Measurements from ENCODE around the gene MVB12B. TPM values are rescaled to one million over a fixed set of nuclear protein-coding genes. Genes with fewer than 3 reads are reported as not detected.

Gene MVB12B
- total RNA-seq, 1 experiment from 2014 or later: 5.7 TPM

DNA sequence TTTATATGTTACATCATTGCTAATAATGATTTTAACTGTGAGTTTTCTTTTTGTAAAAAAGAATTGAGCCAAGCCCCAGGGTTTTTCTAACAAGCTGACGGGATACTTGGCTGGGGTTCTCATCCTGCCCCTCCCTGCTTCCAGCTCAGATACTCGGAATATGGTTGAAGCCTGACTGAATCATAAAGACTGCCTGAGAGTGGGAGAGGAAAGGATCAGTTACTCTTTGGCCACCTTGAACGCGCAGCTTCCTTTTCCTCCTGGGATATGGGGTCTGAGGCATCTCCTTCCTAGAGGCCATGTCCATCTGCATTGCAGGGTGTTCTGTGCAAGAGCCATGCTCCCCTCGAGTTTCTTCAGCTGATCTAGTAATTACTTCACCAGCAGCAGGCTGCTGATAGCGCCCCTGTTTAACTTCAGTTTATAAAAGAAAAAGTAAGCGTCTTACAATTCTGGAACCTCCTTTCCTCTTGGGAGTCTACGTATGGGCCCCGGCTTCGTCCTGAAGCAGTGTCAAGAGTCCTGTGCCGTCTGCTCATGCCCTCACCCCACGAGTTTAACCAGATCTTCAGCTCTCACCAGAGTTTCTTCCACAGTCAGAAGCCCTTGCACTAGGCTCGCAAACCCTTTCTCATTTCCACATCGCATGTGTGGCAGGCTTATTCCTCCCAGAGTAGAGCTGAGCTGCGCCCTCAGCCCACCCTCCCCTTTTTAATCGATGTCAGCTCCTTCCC is 130.0 kb downstream of the MVB12B start (continued):
- TF ChIP-seq CREB1 (CRISPR knock-in tag; IDR thresholded peaks at IDR 0.05) (no peak), ZNF232 (CRISPR knock-in tag; IDR thresholded peaks at IDR 0.05) (no peak)
- TF ChIP-seq, protein P1, sequence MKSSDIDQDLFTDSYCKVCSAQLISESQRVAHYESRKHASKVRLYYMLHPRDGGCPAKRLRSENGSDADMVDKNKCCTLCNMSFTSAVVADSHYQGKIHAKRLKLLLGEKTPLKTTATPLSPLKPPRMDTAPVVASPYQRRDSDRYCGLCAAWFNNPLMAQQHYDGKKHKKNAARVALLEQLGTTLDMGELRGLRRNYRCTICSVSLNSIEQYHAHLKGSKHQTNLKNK (CRISPR knock-in tag; IDR thresholded peaks at IDR 0.05): no peak

DNA sequence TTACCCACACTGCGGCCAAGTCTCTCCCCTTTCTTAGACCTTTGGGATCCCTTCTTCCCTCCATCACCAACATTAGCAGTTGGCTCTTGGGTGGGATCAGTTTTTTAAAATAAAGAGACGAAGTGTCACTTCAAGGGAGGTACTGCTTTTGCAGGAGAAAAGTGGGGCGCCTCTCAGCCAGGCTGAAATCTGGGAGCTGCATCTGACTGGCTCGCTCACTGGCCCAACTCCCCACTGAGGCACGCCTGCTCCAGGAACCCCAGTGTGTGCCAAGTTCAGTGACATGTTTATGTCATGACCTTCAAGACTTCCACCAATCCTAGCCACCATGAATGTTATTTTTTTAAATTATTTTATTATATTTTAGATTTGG is 130.5 kb downstream of the MVB12B start:
- DNase-seq (ENCODE audit: low spot score) (no peak), ATAC-seq (no peak)
- H3K27me3 Mint-ChIP-seq (ENCODE audit: low read depth): no peaks in the 10 kb centered on the region
- no peaks in the 10 kb centered on the region for H3K36me3 Mint-ChIP-seq
- ChIA-PET CTCF (interaction anchor here (0.6 to 1.8 kb wide), 3 partner anchors 25 to 59 kb away, joined by 3 to 11 read pairs (median 9); no protein-coding TSS in a partner anchor), POLR2A (no interaction called here)
- TF ChIP-seq EMX1 (CRISPR knock-in tag; IDR thresholded peaks at IDR 0.05) (no peak), NR3C1 (CRISPR knock-in tag; conservative IDR thresholded peaks at IDR 0.05; ENCODE audit: low read depth) (no peak), JAZF1 (CRISPR knock-in tag; IDR thresholded peaks at IDR 0.05) (no peak), ZNF121 (CRISPR knock-in tag; IDR thresholded peaks at IDR 0.05) (no peak), PRRX2 (CRISPR knock-in tag; IDR thresholded peaks at IDR 0.05) (no peak), GRHL2 (CRISPR knock-in tag; IDR thresholded peaks at IDR 0.05; ENCODE audit: insufficient replicate concordance, severe bottlenecking) (no peak), ETV6 (CRISPR knock-in tag; IDR thresholded peaks at IDR 0.05) (no peak), TEAD1 (CRISPR knock-in tag; IDR thresholded peaks at IDR 0.05) (no peak), ZNF263 (CRISPR knock-in tag; IDR thresholded peaks at IDR 0.05; ENCODE audit: low read depth) (no peak), GABPB1 (CRISPR knock-in tag; IDR thresholded peaks at IDR 0.05) (no peak), IRF2 (CRISPR knock-in tag; IDR thresholded peaks at IDR 0.05; ENCODE audit: borderline replicate concordance, low read depth) (no peak), ZNF317 (CRISPR knock-in tag; IDR thresholded peaks at IDR 0.05; ENCODE audit: borderline replicate concordance, low read depth) (no peak)
- TF ChIP-seq, protein P2, sequence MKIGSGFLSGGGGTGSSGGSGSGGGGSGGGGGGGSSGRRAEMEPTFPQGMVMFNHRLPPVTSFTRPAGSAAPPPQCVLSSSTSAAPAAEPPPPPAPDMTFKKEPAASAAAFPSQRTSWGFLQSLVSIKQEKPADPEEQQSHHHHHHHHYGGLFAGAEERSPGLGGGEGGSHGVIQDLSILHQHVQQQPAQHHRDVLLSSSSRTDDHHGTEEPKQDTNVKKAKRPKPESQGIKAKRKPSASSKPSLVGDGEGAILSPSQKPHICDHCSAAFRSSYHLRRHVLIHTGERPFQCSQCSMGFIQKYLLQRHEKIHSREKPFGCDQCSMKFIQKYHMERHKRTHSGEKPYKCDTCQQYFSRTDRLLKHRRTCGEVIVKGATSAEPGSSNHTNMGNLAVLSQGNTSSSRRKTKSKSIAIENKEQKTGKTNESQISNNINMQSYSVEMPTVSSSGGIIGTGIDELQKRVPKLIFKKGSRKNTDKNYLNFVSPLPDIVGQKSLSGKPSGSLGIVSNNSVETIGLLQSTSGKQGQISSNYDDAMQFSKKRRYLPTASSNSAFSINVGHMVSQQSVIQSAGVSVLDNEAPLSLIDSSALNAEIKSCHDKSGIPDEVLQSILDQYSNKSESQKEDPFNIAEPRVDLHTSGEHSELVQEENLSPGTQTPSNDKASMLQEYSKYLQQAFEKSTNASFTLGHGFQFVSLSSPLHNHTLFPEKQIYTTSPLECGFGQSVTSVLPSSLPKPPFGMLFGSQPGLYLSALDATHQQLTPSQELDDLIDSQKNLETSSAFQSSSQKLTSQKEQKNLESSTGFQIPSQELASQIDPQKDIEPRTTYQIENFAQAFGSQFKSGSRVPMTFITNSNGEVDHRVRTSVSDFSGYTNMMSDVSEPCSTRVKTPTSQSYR (CRISPR knock-in tag; IDR thresholded peaks at IDR 0.05): no peak
- H3K4me3 Mint-ChIP-seq: no peak overlapping the region
- no peak overlapping the region for H3K27ac Mint-ChIP-seq
- H3K4me1 Mint-ChIP-seq: peaks cover 13% of the 10 kb centered on the region
- no peaks in the 10 kb centered on the region for H3K9me3 Mint-ChIP-seq

DNA sequence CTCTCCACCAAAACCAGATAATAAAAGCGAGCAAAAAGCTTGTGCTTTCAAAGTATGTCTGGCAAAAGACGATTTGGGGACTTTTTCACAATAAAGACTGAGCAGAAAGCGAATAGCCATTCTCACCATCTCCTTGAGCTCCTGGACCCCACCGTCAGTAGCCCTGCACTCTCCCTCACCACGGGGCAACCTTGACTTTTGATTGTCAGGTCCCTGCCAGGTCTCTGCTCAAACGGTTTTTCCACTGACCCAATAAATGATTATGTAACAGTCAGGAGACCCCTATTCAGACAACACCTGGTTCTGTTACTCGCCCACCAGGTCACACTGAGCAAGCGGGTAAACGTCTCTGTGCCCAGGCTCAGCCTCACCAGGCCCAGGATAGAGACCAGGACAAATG is 131.3 kb downstream of the MVB12B start:
- DNase-seq (ENCODE audit: low spot score) (no peak), ATAC-seq (no peak)
- ChIA-PET CTCF (interaction anchor here (1.8 kb wide), 1 partner anchor 25 kb away, joined by 9 read pairs; no protein-coding TSS in a partner anchor), POLR2A (no interaction called here)
- Mint-ChIP-seq H3K27ac (no peak overlapping the region; the same call in 1 of the 2 replicates), H3K27me3 (ENCODE audit: low read depth) (no peaks in the 10 kb centered on the region), H3K4me3 (no peak overlapping the region), H3K36me3 (no peaks in the 10 kb centered on the region), H3K4me1 (peaks cover 8% of the 10 kb centered on the region), H3K9me3 (no peaks in the 10 kb centered on the region)
- TF ChIP-seq, protein P3, sequence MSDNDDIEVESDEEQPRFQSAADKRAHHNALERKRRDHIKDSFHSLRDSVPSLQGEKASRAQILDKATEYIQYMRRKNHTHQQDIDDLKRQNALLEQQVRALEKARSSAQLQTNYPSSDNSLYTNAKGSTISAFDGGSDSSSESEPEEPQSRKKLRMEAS (CRISPR knock-in tag; IDR thresholded peaks at IDR 0.05): no peak
- TF ChIP-seq, protein P4, sequence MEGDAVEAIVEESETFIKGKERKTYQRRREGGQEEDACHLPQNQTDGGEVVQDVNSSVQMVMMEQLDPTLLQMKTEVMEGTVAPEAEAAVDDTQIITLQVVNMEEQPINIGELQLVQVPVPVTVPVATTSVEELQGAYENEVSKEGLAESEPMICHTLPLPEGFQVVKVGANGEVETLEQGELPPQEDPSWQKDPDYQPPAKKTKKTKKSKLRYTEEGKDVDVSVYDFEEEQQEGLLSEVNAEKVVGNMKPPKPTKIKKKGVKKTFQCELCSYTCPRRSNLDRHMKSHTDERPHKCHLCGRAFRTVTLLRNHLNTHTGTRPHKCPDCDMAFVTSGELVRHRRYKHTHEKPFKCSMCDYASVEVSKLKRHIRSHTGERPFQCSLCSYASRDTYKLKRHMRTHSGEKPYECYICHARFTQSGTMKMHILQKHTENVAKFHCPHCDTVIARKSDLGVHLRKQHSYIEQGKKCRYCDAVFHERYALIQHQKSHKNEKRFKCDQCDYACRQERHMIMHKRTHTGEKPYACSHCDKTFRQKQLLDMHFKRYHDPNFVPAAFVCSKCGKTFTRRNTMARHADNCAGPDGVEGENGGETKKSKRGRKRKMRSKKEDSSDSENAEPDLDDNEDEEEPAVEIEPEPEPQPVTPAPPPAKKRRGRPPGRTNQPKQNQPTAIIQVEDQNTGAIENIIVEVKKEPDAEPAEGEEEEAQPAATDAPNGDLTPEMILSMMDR (IDR thresholded peaks at IDR 0.05): no peak

All from WTC11 (cell line).